A673 (cell line): ENCODE data around the gene MAP2. TPM values are rescaled to one million over a fixed set of nuclear protein-coding genes. Genes with fewer than 3 reads are reported as not detected.

ENCODE experiments used
- BruUV-seq: library from RNA; stranded (reverse); fragments of 400-500 nt; replicated peaks from 2 replicates; lab custom pipeline; 2021; lab: Mats Ljungman, UMichigan
- CTCF ChIA-PET: fragments of 300-600 bp; sonication (Branson Sonifier 250); formaldehyde crosslinking; loops from one replicate; lab custom pipeline; 2022; ENCODE audit warnings: antibody characterized with exemption; lab: Charles Lee
- POLR2A ChIA-PET: fragments of 300-600 bp; sonication (Branson Sonifier 250); formaldehyde crosslinking; loops from one replicate; lab custom pipeline; 2022; ENCODE audit warnings: antibody characterized with exemption; ENCODE audit not compliant: low non-redundant PET; lab: Charles Lee
- DNase-seq: peaks from one replicate; pipeline ENCODE4 v3.0.0-alpha.2; 2015; ENCODE audit warnings: low spot score
- H3K27ac ChIP-seq: fragments of 200-600 bp; sonication (generic); 2 replicates; pipeline ENCODE4 v1.5.1; 2016; ENCODE audit warnings: mixed run types, low read depth, mild to moderate bottlenecking, mixed read lengths, antibody characterized with exemption, low read length; ENCODE audit not compliant: poor library complexity, severe bottlenecking
- H3K27me3 ChIP-seq: fragments of 200-600 bp; sonication (generic); replicated peaks from 2 replicates; pipeline ENCODE4 v1.6.1; 2017; ENCODE audit warnings: mixed run types, low read depth, mild to moderate bottlenecking, mixed read lengths, antibody characterized with exemption, low read length; ENCODE audit not compliant: insufficient read depth, poor library complexity
- H3K36me3 ChIP-seq: fragments of 200-600 bp; sonication (generic); 2 replicates; pipeline ENCODE4 v1.6.1; 2016; ENCODE audit warnings: mixed run types, mild to moderate bottlenecking, mixed read lengths, antibody characterized with exemption, low read length; ENCODE audit not compliant: insufficient read depth, poor library complexity, severe bottlenecking
- H3K4me1 ChIP-seq: fragments of 200-600 bp; sonication (generic); 2 replicates; pipeline ENCODE4 v1.6.1; 2017; ENCODE audit warnings: mixed run types, mild to moderate bottlenecking, mixed read lengths, antibody characterized with exemption, low read length; ENCODE audit not compliant: insufficient read depth, poor library complexity, severe bottlenecking
- H3K4me3 ChIP-seq: fragments of 200-600 bp; sonication (generic); 2 replicates; pipeline ENCODE4 v1.5.1; 2016; ENCODE audit warnings: low read depth, mixed run types, mild to moderate bottlenecking, mixed read lengths, low read length; ENCODE audit not compliant: poor library complexity, severe bottlenecking
- H3K9me3 ChIP-seq: fragments of 200-600 bp; sonication (generic); 2 replicates; pipeline ENCODE4 v1.6.1; 2016; ENCODE audit warnings: mixed run types, low read depth, mild to moderate bottlenecking, mixed read lengths, antibody characterized with exemption, low read length; ENCODE audit not compliant: poor library complexity, severe bottlenecking
- CTCF ChIP-seq: fragments of 300-800, 200-600 bp; sonication (generic); conservative IDR thresholded peaks from 2 replicates; pipeline ENCODE4 v1.5.1; 2017; ENCODE audit warnings: low read depth, mild to moderate bottlenecking, antibody characterized with exemption, low read length, moderate library complexity, mixed read lengths
- EZH2 ChIP-seq: fragments of 200-600 bp; sonication (generic); IDR thresholded peaks from 2 replicates; pipeline ENCODE4 v1.6.1; 2017; ENCODE audit warnings: borderline replicate concordance, low read depth, mild to moderate bottlenecking, mixed read lengths, antibody characterized with exemption, low read length; ENCODE audit not compliant: poor library complexity, severe bottlenecking
- intact Hi-C: fragments of 100-400 bp; cut with micrococcal nuclease; formaldehyde crosslinking; loops from one replicate; pipeline ENCODE4 v1.10.0; 2022; ENCODE audit not compliant: unreplicated experiment
- total RNA-seq: library from RNA; stranded (reverse); gene quantifications from 2 replicates; pipeline ENCODE4 v1.2.3, GENCODE V29; 2021

Gene MAP2
- total RNA-seq, 1 experiment from 2014 or later = 1.7 TPM

GRCh38 chr2:209533391-209533790, 109.5 kb downstream of the MAP2 start:
- intact Hi-C loops = no loop called here
- no peaks in the 10 kb centered on the region for H3K36me3 ChIP-seq
- no TSS peak for BruUV-seq
- H3K4me3 ChIP-seq = no peak overlapping the region
- no peak for DNase-seq
- no peaks in the 10 kb centered on the region for H3K9me3 ChIP-seq
- no peaks in the 10 kb centered on the region for H3K4me1 ChIP-seq
- H3K27me3 ChIP-seq = no peaks in the 10 kb centered on the region
- ChIA-PET POLR2A (no interaction called here), CTCF (no interaction called here)
- TF ChIP-seq EZH2 (no peak), CTCF (no peak)
- H3K27ac ChIP-seq = no peak overlapping the region

- Histone ChIP-seq H3K27me3 (no peaks in the 10 kb centered on the region), H3K4me1 (no peaks in the 10 kb centered on the region), H3K9me3 (no peaks in the 10 kb centered on the region), H3K36me3 (no peaks in the 10 kb centered on the region), H3K27ac (no peak overlapping the region), H3K4me3 (no peak overlapping the region)
- intact Hi-C loops = no loop called here
- no TSS peak for BruUV-seq
- ChIA-PET CTCF (no interaction called here), POLR2A (no interaction called here)
- DNase-seq = no peak
- TF ChIP-seq EZH2 = no peak
- no peak for TF ChIP-seq CTCF
Observed at GRCh38 chr2:209534228-209534627, 110.4 kb downstream of the MAP2 start.

GRCh38 chr2:209536363-209536762, 112.5 kb downstream of the MAP2 start:
- no peaks in the 10 kb centered on the region for H3K9me3 ChIP-seq
- intact Hi-C loops = no loop called here
- no peaks in the 10 kb centered on the region for H3K4me1 ChIP-seq
- CTCF ChIA-PET = no interaction called here
- TF ChIP-seq EZH2 (no peak), CTCF (no peak)
- BruUV-seq = no TSS peak
- POLR2A ChIA-PET = no interaction called here
- DNase-seq = no peak
- H3K36me3 ChIP-seq = no peaks in the 10 kb centered on the region
- H3K27me3 ChIP-seq = no peaks in the 10 kb centered on the region
- no peak overlapping the region for H3K4me3 ChIP-seq
- H3K27ac ChIP-seq = no peak overlapping the region
